ENCODE measurements around the gene TUSC2.

DNA sequence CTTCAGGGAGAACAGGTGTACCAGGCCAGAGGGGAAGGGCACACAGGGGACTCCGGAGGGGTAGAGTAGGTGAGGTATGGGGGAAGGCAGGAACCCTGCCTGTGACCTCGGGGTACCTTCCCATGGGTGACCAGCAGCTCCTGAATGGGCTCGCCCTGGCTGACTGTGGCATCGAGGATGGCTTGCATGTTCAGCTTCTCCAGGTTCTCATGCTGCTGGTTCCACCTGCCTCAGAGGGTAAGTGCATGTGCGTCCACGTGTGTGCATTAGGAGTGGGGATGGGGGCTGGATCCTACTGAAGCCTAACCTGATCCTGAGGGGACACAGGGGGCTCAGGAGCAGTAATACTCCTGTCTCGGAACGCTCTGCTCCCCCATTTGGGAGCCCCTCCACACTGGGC is 17.0 kb upstream of the TUSC2 start:
- no peak for TF ChIP-seq POLR2AphosphoS5 (IDR thresholded peaks at IDR 0.05; ENCODE audit: low read depth, low read length)
- no peak for TF ChIP-seq TAF1 (IDR thresholded peaks at IDR 0.05; ENCODE audit: borderline replicate concordance, insufficient read depth, low read length)
